SKM-1 (cell line): ENCODE results near the gene NEURL1.
"Not testable (repeated sequence)": the region's sequence is repeated elsewhere in the genome, so short reads cannot be mapped to it uniquely, and the experiment has no call there.

Experiments used
- DNase-seq: peaks from one replicate; lab custom pipeline; 2025; ENCODE audit not compliant: unreplicated experiment; lab: John Stamatoyannopoulos, UW

NEURL1 gene

GRCh38 chr10:103602028-103602851 is 108.7 kb downstream of the NEURL1 start:
- DNase-seq, result no peak

- no peak for DNase-seq
Measured at GRCh38 chr10:103602852-103603155, 109.3 kb downstream of the NEURL1 start.

GRCh38 chr10:103603382-103603781 is 109.9 kb downstream of the NEURL1 start:
- DNase-seq, result no peak

- DNase-seq, result peak; percentile 36
Measured at GRCh38 chr10:103605359-103606096, 112.0 kb downstream of the NEURL1 start.

- DNase-seq, result not testable (repeated sequence)
Measured at GRCh38 chr10:103606097-103606438, 112.6 kb downstream of the NEURL1 start.

GRCh38 chr10:103607051-103607450 is 113.5 kb downstream of the NEURL1 start:
- not testable (repeated sequence) for DNase-seq

- DNase-seq, result not testable (repeated sequence)
Measured at GRCh38 chr10:103608056-103608455, 114.6 kb downstream of the NEURL1 start.

- no peak for DNase-seq
Measured at GRCh38 chr10:103609231-103610082, 116.0 kb downstream of the NEURL1 start.

- DNase-seq, result no peak
Measured at GRCh38 chr10:103610083-103610472, 116.6 kb downstream of the NEURL1 start.

GRCh38 chr10:103610921-103611511 is 117.5 kb downstream of the NEURL1 start:
- no peak for DNase-seq

GRCh38 chr10:103612462-103613365 is 119.2 kb downstream of the NEURL1 start:
- no peak for DNase-seq

- no peak for DNase-seq
Measured at GRCh38 chr10:103613616-103614015, 120.1 kb downstream of the NEURL1 start.

GRCh38 chr10:103614306-103615158 is 121.0 kb downstream of the NEURL1 start:
- no peak for DNase-seq

GRCh38 chr10:103616705-103617601 is 123.4 kb downstream of the NEURL1 start:
- DNase-seq, result no peak

- no peak for DNase-seq
Measured at GRCh38 chr10:103617602-103618385, 124.3 kb downstream of the NEURL1 start.

GRCh38 chr10:103618575-103619423 is 125.3 kb downstream of the NEURL1 start:
- DNase-seq, result no peak
